Endometrium (tissue), 2 donors: Measurements from ENCODE around the gene DZANK1.
"Not testable (repeated sequence)": the region's sequence is repeated elsewhere in the genome, so short reads cannot be mapped to it uniquely, and the experiment has no call there.

Experiments
- FAIRE-seq: peaks from 2 replicates; lab custom pipeline; 2012; peaks lifted over from hg19 to GRCh38; lab: Jason Lieb, UNC
- donor health status: control.
- donor health status: control.

DZANK1 gene

DNA sequence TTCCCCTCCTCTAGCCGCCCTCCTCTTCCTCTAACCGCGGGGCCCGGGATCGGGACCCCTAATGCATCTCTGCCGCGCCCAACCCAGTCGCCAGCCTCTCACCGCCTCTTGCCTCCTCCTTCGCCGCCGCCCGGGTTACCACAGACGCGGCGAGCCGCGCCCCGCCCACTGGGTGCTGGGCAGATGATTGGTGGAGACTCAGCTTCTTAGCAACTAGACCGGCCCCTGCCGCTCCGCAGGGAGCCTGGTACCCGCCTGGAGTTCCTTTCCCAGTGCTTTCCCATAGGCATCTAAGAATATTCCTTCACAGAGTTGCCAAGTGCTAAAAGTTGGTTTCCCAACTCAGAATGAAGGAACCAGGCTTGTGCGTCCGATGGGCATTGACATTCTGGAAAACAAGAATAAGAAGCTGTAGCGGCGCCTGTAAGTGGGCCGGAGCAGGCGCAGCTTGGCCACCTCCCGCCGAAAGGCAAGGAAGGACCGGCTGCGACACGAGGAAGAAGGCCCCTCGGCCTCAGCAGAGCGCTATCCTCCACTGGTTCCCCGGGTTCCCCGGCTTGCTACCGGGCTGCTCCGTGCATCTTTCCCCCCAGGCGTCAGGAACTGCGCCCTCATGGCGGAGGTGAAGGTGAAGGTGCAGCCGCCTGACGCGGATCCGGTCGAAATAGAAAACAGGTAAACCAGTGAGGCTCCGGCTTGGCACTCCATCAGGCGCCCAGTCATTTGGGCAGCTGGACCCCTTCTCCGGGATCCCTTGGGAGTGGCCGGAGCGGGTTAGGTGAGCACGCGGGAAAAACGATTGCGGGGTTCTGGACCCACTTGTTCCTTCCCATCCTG, at the start of gene DZANK1, which contains the start of gene POLR3F:
Gene DZANK1 (minus strand): TSS at position 137 of the 837 bp plus-strand sequence. CDS start 1,672 bp downstream, outside the sequence.
Gene POLR3F (plus strand): TSS at position 497 of the 837 bp plus-strand sequence. CDS start 117 bp downstream, at position 614.
- peak; percentile 72 for FAIRE-seq

- FAIRE-seq, result no peak
Observed at GRCh38 chr20:18515973-18516372, 49.1 kb upstream of the DZANK1 start.

DNA sequence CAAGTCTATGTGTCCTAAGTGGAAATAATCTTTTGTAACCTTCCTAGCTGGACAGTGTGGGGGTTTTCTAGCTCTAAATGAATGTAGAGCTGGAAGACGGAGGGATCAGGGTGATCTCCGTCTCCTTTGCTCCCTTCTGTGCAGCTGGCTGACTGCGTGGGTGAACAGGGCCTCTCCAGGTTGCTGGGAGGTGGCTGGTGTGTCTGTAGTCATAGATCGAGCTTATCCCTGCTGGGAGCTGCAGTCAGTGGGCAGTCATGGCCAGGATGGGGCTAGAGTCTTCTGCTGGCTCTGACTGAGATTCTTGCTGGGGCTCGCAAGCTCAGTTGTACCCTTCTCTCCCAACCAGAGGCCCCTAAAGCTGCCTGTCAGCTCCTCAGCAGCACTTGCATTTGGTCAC, 47.3 kb upstream of the DZANK1 start:
- FAIRE-seq, result no peak

GRCh38 chr20:18513208-18513607, 46.4 kb upstream of the DZANK1 start:
- FAIRE-seq, result no peak

DNA sequence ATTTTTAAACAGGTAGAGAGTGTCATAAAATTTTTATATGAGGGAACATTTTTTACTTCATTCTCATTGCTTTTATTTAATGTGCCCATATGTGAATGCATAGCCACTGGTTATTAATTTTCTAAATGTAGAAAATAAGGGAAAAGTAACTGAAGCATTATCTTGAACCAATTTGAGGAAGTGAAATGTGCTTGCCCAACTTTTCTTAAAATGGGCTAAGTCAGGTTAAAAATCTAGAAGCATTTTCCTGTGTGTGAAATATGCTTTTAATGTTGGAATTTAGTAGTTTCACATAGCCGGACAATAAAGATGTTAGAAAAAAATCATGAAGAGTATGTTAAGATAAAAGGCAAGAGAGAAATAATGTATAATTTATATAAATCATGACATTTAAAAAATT, 44.7 kb upstream of the DZANK1 start:
- no peak for FAIRE-seq

DNA sequence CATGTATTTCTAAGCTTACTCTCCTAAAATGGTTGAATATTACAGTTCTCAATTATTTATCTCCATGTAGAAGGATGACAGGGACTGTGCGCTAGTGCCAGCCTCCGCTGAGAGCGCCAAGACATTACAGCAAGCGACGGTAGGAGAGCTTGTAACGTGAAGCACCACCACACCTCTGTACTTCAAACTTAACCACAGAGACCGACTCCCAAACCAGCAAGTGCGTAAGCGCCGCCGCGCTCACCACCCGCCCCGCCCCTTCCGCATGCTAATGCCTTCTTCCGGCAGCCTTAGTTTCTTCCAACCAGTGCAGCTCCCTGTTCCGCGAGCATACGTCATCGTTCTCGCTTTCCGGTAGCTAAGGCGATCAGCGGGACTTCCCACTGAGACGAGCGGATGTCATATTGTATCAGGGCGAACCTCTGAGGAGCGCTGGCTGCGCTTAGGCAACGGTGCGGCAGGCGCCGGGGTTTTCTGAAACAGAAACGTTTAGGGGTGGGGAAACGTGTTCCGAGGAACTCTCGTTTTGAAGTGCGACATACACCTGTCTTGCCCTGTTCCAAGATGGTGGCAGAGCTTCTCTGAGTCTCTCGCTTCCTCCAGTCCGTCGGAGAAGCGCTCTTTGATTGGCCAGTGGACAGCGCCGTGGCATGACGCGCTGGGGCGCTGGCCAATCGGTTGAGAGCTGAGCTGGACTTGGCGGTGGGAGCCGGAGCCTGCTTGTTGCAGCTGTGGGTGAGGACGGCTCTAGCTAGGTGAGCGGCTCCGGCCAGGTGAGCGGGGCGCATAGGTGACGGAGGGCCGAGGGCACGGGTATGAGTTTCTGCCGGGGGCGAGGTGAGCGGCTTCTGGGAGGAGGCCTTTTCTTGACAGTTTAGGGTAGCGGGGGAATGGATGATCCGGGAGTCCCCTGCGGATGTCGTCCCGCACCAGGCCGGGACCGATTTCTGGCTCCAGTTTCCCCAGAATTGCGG, 40.7 kb upstream of the DZANK1 start, which contains the start of gene SEC23B:
Gene SEC23B (plus strand): TSS at position 723 of the 974 bp plus-strand sequence. CDS start 2,896 bp downstream, outside the sequence.
- peak; percentile 93 for FAIRE-seq

GRCh38 chr20:18506744-18507143, 39.9 kb upstream of the DZANK1 start:
- no peak for FAIRE-seq

DNA sequence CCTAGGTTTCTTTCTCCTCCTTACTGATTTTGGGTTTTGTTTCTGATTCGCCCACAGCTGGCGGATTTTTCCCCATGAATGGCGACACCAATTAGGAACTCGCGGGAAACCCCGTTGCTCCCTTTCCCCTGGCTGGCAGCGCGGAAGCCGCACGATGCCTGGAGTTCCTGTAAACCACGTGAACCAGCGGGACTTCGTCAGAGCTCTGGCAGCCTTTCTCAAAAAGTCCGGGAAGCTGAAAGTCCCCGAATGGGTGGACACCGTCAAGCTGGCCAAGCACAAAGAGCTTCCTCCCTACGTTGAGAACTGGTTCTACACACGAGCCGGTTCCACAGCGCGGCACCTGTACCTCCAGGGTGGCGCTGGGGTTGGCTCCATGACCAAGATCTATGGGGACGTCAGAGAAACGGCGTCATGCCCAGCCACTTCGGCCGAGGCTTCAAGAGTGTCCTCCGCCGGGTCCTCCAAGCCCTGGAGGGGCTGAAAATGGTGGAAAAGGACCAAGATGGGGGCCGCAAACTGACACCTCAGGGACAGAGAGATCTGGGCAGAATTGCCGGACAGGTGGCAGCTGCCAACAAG, 37.7 kb upstream of the DZANK1 start:
- no peak for FAIRE-seq

- FAIRE-seq, result not testable (repeated sequence)
Observed at GRCh38 chr20:18501672-18502071, 34.8 kb upstream of the DZANK1 start.

- no peak for FAIRE-seq
Observed at GRCh38 chr20:18497603-18498002, 30.8 kb upstream of the DZANK1 start.

- FAIRE-seq, result no peak
Observed at GRCh38 chr20:18496740-18497592, 30.1 kb upstream of the DZANK1 start, which contains the start of gene RBBP9. Gene RBBP9, minus strand, starts transcription at chr20:18497225. Its CDS starts 58 bp downstream, at chr20:18497167.

- no peak for FAIRE-seq
Observed at GRCh38 chr20:18496042-18496441, 29.2 kb upstream of the DZANK1 start.

DNA sequence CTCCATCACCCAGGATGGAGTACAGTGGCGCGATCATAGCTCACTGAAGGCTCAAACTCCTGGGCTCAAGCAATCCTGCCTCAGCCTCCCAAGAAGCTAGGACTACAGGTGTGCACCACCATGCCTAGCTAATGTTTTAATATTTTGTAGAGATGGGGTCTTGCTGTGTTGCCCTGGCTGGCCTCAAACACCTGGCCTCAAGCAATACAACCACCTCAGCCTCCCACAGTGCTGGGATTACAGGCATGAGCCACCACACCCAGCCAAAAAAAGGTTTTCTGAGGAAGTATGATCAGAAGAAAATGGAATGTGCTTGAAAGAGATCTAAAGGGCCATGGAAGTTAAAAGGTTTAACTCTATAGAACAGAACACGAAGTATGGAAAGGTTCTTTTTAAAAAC, 21.5 kb upstream of the DZANK1 start:
- no peak for FAIRE-seq

- no peak for FAIRE-seq
Observed at GRCh38 chr20:18481596-18481995, 14.8 kb upstream of the DZANK1 start.

GRCh38 chr20:18477821-18478220, 11.0 kb upstream of the DZANK1 start:
- no peak for FAIRE-seq

- no peak for FAIRE-seq
Observed at GRCh38 chr20:18477218-18477617, 10.4 kb upstream of the DZANK1 start.

- no peak for FAIRE-seq
Observed at GRCh38 chr20:18466574-18466893, 296 bp downstream of the DZANK1 start.

DNA sequence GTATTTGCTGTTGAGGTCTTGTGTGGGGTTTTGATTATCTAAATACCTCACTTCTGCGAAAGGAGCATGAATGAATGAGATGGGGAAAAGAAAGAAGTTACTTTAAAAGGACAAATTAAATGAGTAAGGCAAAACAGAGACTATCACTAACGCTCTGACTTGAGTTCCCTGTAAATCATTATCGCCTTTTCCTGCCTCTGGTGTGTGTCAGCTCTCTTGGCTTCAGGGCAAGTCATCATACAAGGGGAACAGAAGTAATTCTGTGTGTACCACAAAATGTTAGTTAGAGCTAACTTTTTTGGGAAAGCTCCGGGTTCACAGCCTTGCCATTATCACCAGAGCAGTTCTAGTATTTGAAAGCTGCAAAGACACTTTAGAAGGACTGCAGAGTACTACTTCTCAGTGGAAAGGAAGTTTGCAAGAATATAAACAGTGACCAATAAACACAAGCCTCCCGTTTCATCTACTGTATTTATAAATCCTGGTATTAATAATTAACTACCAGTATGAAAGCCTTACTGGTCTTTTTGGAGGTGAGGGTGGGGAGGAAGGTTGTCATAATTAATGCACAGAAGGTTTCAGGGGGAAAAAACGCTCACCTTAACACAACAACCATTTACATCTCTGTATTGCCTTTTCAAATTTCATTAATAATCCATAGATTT, 1.2 kb downstream of the DZANK1 start:
- no peak for FAIRE-seq

- no peak for FAIRE-seq
Observed at GRCh38 chr20:18456600-18456999, 10.2 kb downstream of the DZANK1 start.

DNA sequence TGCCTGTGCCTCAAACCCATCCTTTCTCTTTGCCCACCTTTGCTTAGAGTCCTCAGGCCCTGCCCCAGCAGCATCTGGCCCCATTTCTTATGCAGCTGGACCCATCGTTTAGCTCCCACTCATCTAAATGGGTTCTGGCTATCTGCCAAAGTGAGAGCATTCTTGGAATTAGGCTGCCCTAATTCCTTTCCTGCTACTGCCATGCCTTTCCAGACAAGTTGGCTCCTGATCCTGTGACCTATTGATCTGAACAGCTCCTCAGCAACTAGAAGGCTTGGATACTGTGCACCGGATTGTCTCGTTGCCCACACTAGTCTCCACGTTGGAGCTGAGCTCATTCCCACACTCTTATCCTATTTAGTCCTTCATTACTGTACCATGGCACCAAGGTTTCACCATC, 22.9 kb downstream of the DZANK1 start:
- no peak for FAIRE-seq

- FAIRE-seq, result no peak
Observed at GRCh38 chr20:18440403-18440802, 26.4 kb downstream of the DZANK1 start.
